CD4-positive, alpha-beta T cell treated with Interleukin-2 at 100 ng/mL for 4 hours (primary cell): ENCODE results near the gene C6orf47.
A peak's percentile ranks its signal among the peaks of the same experiment; 100 is the strongest.

ENCODE experiments used
- DNase-seq: peaks from one replicate; pipeline ENCODE4 v3.0.0-alpha.2; 2020; ENCODE audit warnings: low spot score

C6orf47 gene

DNA sequence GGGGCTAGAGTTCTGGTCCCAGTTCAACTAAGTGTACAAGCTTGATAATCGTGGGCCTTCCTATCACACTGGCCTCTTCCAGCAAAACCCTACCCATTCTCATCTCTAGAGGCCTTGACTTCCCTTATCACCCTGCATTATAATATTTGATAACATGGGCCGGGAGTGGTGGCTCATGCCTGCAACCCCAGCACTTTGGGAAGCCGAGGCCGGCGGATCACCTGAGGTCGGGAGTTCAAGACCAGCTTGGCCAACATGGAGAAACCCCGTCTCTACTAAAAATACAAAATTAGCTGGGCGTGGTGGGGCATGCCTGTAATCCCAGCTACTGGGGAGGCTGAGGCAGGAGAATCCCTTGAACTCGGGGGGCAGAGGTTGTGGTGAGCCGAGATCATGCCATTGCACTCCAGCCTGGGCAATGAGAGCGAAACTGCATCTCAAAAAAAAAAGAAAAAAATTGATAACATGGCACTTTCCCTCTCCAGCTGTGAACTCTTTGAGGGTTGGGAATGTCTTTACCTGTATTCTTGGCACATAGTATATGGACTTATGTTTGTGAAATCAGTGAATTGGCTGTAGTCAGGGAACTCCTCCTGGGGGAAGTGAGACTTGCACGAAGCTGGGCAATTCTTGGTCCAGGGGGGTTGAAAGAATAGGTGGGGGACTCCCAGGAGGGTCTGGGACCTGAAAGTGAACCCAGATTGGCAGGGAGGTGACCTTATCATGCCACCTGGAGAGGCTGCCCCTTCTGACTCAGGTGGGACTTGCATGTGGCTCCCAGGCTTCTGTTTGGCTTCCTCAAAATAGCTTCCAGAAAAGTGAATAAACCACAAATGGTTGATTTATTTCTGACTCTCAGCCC, 915 bp upstream of the C6orf47 start:
- no peak for DNase-seq

DNA sequence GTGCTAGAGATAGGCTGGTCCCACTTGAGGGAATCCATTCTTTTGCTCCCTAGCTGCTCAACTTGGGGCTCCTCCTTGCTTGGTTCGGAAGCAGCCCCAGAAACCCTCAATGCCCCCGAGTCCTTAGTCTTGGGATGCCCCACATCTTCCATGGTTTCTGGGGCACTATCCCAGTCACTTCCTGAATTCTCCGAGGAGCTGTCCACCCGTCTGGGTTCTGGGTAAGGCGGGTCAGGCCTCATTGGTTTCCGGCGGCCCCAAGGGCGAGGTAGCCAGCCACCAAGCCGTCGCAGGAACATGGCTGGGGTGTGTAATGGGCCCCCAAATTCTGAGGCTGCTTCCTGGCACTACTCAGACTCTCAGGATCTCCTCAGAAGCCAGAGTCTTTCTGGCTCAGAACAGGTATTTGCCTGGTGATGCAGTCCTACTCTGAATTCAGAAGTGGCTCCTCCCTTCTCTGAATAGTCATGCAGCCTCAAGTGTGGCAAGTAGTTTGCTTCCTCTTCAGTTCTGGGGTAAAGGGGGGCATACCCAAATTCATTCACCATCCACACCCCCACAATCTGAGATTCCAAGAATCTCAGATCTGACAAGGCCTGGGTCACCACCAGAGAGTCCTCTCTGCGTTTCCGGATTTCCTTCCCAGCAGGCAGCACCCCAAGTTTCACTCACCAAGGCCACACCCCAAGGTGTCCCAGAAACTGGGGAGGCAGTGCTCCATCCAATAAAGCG, 763 bp downstream of the C6orf47 start:
- DNase-seq, result peak; percentile 67

DNA sequence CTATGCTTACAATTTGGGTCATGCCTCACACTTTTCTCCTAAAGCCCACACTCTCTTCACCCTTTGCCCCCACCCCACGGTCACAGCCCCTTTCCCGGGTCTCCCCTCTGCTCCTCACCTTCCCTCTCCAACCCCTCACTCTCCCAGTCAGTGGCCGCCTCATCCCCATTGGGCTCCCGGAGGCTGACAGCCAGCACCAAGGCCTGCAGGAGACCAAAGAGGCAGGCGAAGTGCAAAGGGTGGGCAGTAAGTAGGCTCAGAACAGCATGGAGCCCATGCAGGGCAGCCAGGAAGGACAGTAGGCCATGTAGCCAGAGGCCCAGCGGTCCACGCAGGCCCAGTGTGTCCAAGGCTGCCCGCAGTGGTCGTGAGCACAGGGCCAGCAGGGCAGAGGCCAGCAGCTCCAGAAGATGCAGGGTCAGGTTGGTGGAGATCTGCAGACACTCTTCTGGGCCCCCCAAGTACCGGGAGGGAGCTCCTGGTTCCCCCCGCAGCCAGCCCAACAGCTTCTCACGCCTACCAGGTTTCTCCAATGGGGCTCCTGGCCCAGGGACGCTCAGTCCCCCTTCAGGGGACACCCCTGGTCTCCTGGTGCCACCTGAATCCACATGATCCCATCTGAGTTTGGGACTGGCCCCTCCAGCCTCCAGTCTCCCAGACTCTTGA, 1.5 kb downstream of the C6orf47 start:
- no peak for DNase-seq

GRCh38 chr6:31658158-31658688, 2.4 kb downstream of the C6orf47 start:
- DNase-seq, result no peak

- peak; percentile 22 for DNase-seq
Observed at GRCh38 chr6:31657406-31658157, 3.0 kb downstream of the C6orf47 start.

DNA sequence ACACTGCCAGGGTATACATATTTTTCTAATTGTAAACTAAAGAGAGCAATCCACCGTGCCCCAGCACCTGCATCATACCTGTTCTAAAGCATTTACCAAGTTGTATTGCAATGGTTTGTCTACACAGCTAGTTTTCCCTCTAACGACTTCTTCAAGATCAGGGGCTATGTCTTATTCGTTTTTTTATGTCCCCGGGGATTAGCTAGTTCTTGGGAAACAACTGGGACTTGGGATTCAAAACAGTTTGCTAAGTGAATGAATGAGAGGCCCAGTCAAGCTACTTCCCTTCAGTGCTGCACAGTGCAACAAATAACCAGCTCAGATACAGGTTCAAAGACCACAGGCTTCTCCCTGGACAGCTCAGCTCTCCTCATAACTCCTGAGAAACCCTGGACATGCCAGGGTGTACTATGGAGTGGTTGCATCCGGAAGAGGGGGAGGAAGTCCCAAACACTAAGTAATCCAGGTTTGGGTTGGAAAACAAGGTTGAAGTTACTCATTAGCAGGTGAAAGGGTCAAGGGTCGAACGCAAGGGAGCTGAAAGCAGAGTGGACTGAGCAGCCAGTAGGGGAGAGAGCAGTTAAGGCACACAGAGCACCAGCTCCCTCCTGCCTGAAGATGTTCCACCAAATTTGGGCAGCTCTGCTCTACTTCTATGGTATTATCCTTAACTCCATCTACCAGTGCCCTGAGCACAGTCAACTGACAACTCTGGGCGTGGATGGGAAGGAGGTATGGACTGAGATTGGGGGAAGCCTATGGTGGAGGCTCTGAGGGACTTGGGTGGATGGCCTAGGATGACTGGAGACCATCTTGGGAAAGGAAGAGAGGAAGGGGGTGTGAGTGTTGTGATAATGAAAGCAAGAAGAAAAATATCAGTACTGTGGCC, 5.0 kb downstream of the C6orf47 start, which contains the start of gene APOM:
Gene APOM (plus strand): TSS at position 546 of the 889 bp plus-strand sequence. CDS start 73 bp downstream, at position 619.
- DNase-seq, result no peak

GRCh38 chr6:31654574-31655348, 5.8 kb downstream of the C6orf47 start:
- no peak for DNase-seq

DNA sequence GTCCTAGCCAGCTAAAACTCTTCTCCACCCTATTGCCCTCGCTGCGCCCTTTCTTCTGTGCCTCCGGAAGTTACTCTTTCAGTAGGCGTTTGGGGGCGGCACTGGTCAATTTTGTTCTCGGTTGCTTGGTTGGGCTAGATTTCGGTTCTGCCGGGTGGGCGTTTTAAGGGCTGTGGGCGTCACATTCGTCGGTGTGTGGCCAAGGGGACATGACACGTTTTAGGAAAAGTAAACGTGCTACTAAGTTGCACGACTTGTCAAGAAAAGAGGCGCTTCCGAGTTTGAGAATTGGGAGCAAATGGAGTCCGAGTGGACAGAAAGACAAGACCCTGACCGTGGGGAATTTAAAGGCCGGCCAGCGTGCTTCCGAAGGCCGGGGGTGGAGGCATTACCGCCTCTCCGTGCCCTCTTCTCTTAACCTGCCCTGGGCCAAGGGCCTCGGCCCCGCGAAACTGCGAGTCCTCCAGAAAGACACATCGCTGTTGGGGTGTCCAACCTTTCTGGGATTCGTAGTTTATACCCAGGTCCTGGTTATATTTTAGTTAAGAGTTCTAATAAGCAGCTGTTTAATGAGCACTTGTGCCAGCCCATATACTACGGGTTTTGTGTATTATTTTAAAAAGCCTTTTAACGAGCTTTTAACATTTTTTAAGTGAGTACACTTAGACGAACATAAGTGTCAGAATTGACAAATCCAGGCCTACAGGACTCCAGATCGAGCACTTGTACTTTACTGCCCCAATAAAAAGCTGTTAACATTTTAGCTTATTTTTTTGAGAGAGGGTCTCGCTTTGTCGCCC, 7.5 kb downstream of the C6orf47 start:
- DNase-seq, result no peak

GRCh38 chr6:31651602-31652191, 8.9 kb downstream of the C6orf47 start:
- no peak for DNase-seq

DNA sequence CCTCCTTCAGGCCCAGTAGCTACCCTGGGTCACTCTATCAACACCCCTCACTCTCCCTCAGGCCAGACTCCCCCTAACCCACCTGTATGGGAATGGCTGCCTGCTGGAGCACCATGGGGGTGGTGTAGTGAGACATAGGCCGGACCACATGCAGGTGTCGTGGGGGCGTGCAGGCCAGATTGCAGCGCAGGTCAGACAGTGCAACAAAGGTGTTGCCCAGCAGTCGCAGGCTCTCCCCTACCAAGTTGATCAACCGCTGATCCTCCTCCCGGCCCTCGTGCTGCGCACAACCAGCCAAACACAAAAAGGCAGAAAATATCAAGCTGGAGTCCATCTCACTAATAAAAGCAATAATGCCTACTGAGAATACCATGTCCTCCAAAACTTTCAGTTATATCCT, 15.3 kb downstream of the C6orf47 start:
- no peak for DNase-seq

- no peak for DNase-seq
Observed at GRCh38 chr6:31643818-31644454, 16.6 kb downstream of the C6orf47 start.

DNA sequence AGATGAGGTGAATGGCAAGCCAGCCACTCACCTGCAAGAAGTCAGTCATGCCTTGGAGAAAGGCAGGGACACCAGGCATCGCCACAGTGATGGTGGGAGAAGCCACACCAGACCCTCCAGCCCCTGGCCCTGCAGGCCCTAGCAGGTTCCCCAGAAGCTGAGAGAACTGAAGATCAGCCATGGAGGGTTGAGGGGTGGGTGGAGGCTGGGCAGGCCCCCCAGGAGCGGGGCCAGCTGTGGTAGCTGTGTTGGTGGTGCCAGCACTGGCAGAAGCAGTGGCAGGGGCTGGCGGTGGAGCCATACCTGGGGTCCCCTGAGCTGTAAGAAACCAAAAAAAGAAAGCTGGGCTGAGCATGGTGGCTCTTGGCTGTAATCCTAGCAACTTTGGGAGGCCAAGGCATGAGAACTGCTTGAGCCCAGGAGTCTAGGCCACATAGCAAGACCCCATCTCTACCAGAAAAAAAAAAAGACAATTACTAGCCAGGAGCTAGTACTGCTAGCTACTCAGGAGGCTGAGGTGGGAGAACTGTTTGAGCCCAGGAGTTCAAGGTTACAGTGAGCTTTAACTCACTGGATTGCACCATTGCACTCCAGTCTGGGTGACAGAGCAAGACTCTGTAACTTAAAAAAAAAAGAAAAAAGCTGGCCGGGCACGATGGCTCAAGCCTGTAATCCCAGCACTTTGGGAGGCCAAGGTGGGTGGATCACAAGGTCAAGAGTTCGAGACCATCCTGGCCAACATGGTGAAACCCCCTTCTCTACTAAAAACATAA, 17.6 kb downstream of the C6orf47 start:
- DNase-seq, result no peak

- no peak for DNase-seq
Observed at GRCh38 chr6:31641370-31641769, 19.2 kb downstream of the C6orf47 start.

DNA sequence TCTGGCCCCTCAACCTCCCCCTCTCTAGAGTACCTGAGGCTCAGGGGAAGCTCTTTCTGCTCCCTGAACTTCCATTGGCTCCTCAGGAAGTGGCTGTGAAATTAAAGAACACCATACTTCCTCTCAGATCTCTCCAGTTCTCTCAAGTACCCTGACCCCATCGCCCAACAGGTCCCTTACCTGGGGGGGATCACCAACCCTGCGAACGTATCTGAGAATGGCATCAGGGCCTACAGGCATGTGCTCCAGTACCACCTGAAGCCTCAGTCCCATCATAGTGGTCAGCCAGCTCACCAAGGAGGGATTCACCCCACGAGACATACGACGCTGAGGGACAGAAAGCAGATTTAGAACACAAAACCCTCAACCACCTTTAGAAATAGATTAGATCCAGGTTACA, 20.0 kb downstream of the C6orf47 start:
- no peak for DNase-seq

DNA sequence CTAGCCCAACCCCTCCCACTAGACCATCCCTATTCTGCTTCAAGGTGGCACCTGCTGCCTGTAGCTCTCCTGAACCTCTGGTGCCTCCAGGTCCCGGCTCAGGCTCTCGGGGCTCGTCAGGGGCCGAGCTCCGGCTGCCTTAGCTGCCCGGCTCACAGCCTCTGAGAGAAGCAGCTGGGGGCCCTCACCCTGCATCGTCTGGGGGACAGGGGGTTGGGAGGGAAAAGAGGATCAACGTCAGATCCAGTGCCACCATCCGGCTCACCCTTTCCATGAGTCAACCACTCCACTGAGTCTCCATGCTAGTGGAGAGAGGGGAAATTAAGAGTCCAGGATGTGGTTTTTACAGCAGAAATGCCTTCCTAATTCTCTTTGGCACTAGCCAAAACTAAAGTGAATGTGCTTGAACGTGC, 21.1 kb downstream of the C6orf47 start:
- DNase-seq, result no peak

- no peak for DNase-seq
Observed at GRCh38 chr6:31639043-31639442, 21.5 kb downstream of the C6orf47 start.
